Panc1 (cell line): Measurements from ENCODE around the gene MIA3. TPM values are rescaled to one million over a fixed set of nuclear protein-coding genes. Genes with fewer than 3 reads are reported as not detected.

Experiments used
- ATAC-seq: fragments of 200-7000 bp; cut with Tn5 transposase; 2 replicates; pipeline ENCODE4 v1.9.1; 2020; ENCODE audit warnings: mild to moderate bottlenecking, moderate library complexity
- BruUV-seq: library from RNA; stranded (reverse); fragments of 400-500 nt; replicated peaks from 2 replicates; lab custom pipeline; 2021; lab: Mats Ljungman, UMichigan
- CTCF ChIA-PET: fragments of 300-600 bp; sonication (Branson Sonifier 250); formaldehyde crosslinking; loops from one replicate; lab custom pipeline; 2022; ENCODE audit warnings: antibody characterized with exemption; lab: Charles Lee
- POLR2A ChIA-PET: fragments of 300-600 bp; sonication (Branson Sonifier 250); formaldehyde crosslinking; loops from one replicate; lab custom pipeline; 2022; ENCODE audit warnings: antibody characterized with exemption; lab: Charles Lee
- DNase-seq: peaks from one replicate; pipeline ENCODE4 v3.0.0-alpha.2; 2010; ENCODE audit warnings: low read depth, low spot score
- H3K27ac ChIP-seq: 2 replicates; pipeline ENCODE4 v1.5.1; 2011; ENCODE audit warnings: mild to moderate bottlenecking, low read length, inconsistent platforms
- H3K27me3 ChIP-seq: fragments of 200-500 bp; sonication (Bioruptor generic); 2 replicates; pipeline ENCODE4 v1.6.0; 2014; ENCODE audit warnings: low read length, inconsistent platforms; ENCODE audit not compliant: control insufficient read depth, insufficient read depth
- H3K36me3 ChIP-seq: fragments of 200-500 bp; sonication (Bioruptor generic); 2 replicates; pipeline ENCODE4 v1.5.1; 2014; ENCODE audit warnings: inconsistent platforms, mild to moderate bottlenecking, low read length, moderate library complexity; ENCODE audit not compliant: control insufficient read depth, insufficient read depth
- H3K4me1 ChIP-seq: 2 replicates; pipeline ENCODE4 v1.5.1; 2011; ENCODE audit warnings: inconsistent platforms, mild to moderate bottlenecking, low read length, moderate library complexity; ENCODE audit not compliant: control insufficient read depth, insufficient read depth
- H3K4me3 ChIP-seq, 2 experiments: 2 replicates each; pipeline ENCODE4 v1.5.1; 2011 to 2012; ENCODE audit warnings: low read depth in 2 of 2, low read length in 2 of 2, mild to moderate bottlenecking in 2 of 2, inconsistent platforms in 1 of 2, moderate library complexity in 1 of 2
- H3K9me3 ChIP-seq: fragments of 200-500 bp; sonication (Bioruptor generic); 2 replicates; pipeline ENCODE4 v1.5.1; 2014; ENCODE audit warnings: low read depth, mild to moderate bottlenecking, inconsistent platforms, low read length, moderate library complexity; ENCODE audit not compliant: control insufficient read depth, insufficient read depth
- CTCF ChIP-seq: fragments of 450-650 bp; IDR thresholded peaks from 2 replicates; pipeline ENCODE4 v1.5.1; 2017; ENCODE audit warnings: mild to moderate bottlenecking
- POLR2AphosphoS5 ChIP-seq: IDR thresholded peaks from 2 replicates; pipeline ENCODE4 v1.6.1; 2012; ENCODE audit warnings: mild to moderate bottlenecking, low read depth, low read length, moderate library complexity
- REST ChIP-seq, 2 experiments: IDR thresholded peaks; 2 replicates each; pipeline ENCODE4 v1.6.1; 2011 to 2012; ENCODE audit warnings: low read depth in 2 of 2, control low read depth in 1 of 2, low read length in 1 of 2, mild to moderate bottlenecking in 1 of 2, moderate library complexity in 1 of 2; ENCODE audit not compliant: insufficient read depth in 1 of 2
- SIN3A ChIP-seq: IDR thresholded peaks from 2 replicates; pipeline ENCODE4 v1.6.1; 2012; ENCODE audit warnings: low read depth, mild to moderate bottlenecking, low read length, moderate library complexity, borderline replicate concordance; ENCODE audit not compliant: insufficient read depth
- TCF7L2 ChIP-seq: IDR thresholded peaks from 2 replicates; pipeline ENCODE4 v1.6.1; 2011; ENCODE audit warnings: mild to moderate bottlenecking, low read depth, low read length, inconsistent platforms
- in situ Hi-C: cut with HindIII; loops from 2 replicates; pipeline ENCODE4 v1.10.0; 2016; ENCODE audit warnings: low sequenced_read_pairs, low pct_unique_long_range_greater_than_20kb
- intact Hi-C: fragments of 100-400 bp; cut with micrococcal nuclease; formaldehyde crosslinking; loops from one replicate; pipeline ENCODE4 v1.10.0; 2022; ENCODE audit not compliant: unreplicated experiment
- total RNA-seq: library from RNA; stranded (reverse); gene quantifications from one replicate; pipeline ENCODE4 v1.2.1, GENCODE V29; 2021; ENCODE audit not compliant: unreplicated experiment

MIA3 gene
- total RNA-seq, 1 experiment from 2014 or later, result 53.5 TPM

GRCh38 chr1:222709700-222710153, 91.8 kb downstream of the MIA3 start:
- no peak overlapping the region for H3K4me3 ChIP-seq

More at GRCh38 chr1:222709700-222710153, 91.8 kb downstream of the MIA3 start:
- BruUV-seq, result no TSS peak
- in situ Hi-C loops (no loop called here), intact Hi-C loops (loop anchor here (5.0 kb wide), 1 partner anchor 242 kb away; no protein-coding TSS in a partner anchor)
- Histone ChIP-seq H3K9me3 (peaks cover 5% of the 10 kb centered on the region; the same call in 1 of the 2 replicates), H3K36me3 (peaks cover 3% of the 10 kb centered on the region; the same call in 1 of the 2 replicates), H3K27ac (no peak overlapping the region), H3K27me3 (no peaks in the 10 kb centered on the region), H3K4me1 (peaks cover 9% of the 10 kb centered on the region)
- ChIA-PET CTCF (no interaction called here), POLR2A (no interaction called here)
- no peak for TF ChIP-seq TCF7L2
- no peak for TF ChIP-seq CTCF
- TF ChIP-seq POLR2AphosphoS5, result no peak
- TF ChIP-seq SIN3A, result no peak
- no peak for TF ChIP-seq REST (IDR thresholded peaks at IDR 0.05; ENCODE audit: insufficient read depth in 1 of 2, low read depth in 2 of 2, low read length in 1 of 2)
- DNase-seq (no peak), ATAC-seq (no peak)
